Smooth muscle cell (in vitro differentiated cells): ENCODE results near the gene ATP6V1G1. TPM values are rescaled to one million over a fixed set of nuclear protein-coding genes. Genes with fewer than 3 reads are reported as not detected.

ENCODE experiments used
- DNase-seq: peaks from one replicate; lab custom pipeline; 2025; ENCODE audit not compliant: unreplicated experiment; lab: John Stamatoyannopoulos, UW
- H2AFZ ChIP-seq: fragments of 200-600 bp; sonication (generic); 2 replicates; pipeline ENCODE4 v1.6.0; 2016; ENCODE audit warnings: antibody characterized with exemption, low read depth, mild to moderate bottlenecking
- H3F3A ChIP-seq: fragments of 200-600 bp; sonication (generic); 2 replicates; pipeline ENCODE4 v1.6.0; 2017; ENCODE audit warnings: antibody characterized with exemption, low read depth
- H3K27ac ChIP-seq: fragments of 200-600 bp; sonication (generic); 2 replicates; pipeline ENCODE4 v1.5.1; 2016; ENCODE audit warnings: low read depth, mild to moderate bottlenecking
- H3K27me3 ChIP-seq: fragments of 200-600 bp; sonication (generic); 2 replicates; pipeline ENCODE4 v1.6.1; 2016; ENCODE audit warnings: low read depth, mild to moderate bottlenecking
- H3K36me3 ChIP-seq: fragments of 200-600 bp; sonication (generic); 2 replicates; pipeline ENCODE4 v1.5.1; 2016; ENCODE audit warnings: low read depth
- H3K4me1 ChIP-seq: fragments of 200-600 bp; sonication (generic); 2 replicates; pipeline ENCODE4 v1.5.1; 2016; ENCODE audit warnings: low read depth
- H3K4me2 ChIP-seq: fragments of 200-600 bp; sonication (generic); 2 replicates; pipeline ENCODE4 v1.6.0; 2016; ENCODE audit warnings: mild to moderate bottlenecking
- H3K4me3 ChIP-seq: fragments of 200-600 bp; sonication (generic); 2 replicates; pipeline ENCODE4 v1.5.1; 2016; ENCODE audit warnings: mild to moderate bottlenecking
- H3K79me2 ChIP-seq: fragments of 200-600 bp; sonication (generic); 2 replicates; pipeline ENCODE4 v1.6.0; 2016; ENCODE audit warnings: low read depth, mild to moderate bottlenecking
- H3K9ac ChIP-seq: fragments of 200-600 bp; sonication (generic); 2 replicates; pipeline ENCODE4 v1.6.0; 2016; ENCODE audit warnings: low read depth
- H3K9me3 ChIP-seq: fragments of 200-600 bp; sonication (generic); replicated peaks from 2 replicates; pipeline ENCODE4 v1.5.1; 2016; ENCODE audit warnings: low read depth
- H4K20me1 ChIP-seq: fragments of 200-600 bp; sonication (generic); 2 replicates; pipeline ENCODE4 v1.6.0; 2016; ENCODE audit warnings: low read depth
- CTCF ChIP-seq: fragments of 200-600 bp; sonication (generic); IDR thresholded peaks from 2 replicates; pipeline ENCODE4 v1.5.1; 2017; ENCODE audit warnings: borderline replicate concordance, mild to moderate bottlenecking, antibody characterized with exemption; ENCODE audit not compliant: insufficient read depth, poor library complexity, severe bottlenecking
- WGBS: methylation state at CpG from one replicate; pipeline ENCODE4 v1.1.7; 2016; ENCODE audit warnings: low lambda C conversion rate; 5-methylcytosine and 5-hydroxymethylcytosine counted together
- polyA plus RNA-seq: library from polyadenylated mRNA; unstranded; fragments of >200 nt; fragmentation: Nextera tagmentation; extraction: Ambion mirVana; gene quantifications from 2 replicates; pipeline ENCODE4 v1.2.1, GENCODE V29; 2016
- total RNA-seq: library from RNA; depleted of rRNA; stranded (reverse); fragments of >200 nt; gene quantifications from 2 replicates; pipeline ENCODE4 v1.2.3, GENCODE V29; 2014

The ATP6V1G1 gene
- total and polyA plus RNA-seq, 2 experiments from 2014 or later, result 340 to 400 TPM

- Histone ChIP-seq H3K4me1 (no peaks in the 10 kb centered on the region), H3K4me2 (peak overlapping the region; percentile 99), H3K9ac (peak overlapping the region; percentile 80), H3K36me3 (no peaks in the 10 kb centered on the region), H4K20me1 (no peaks in the 10 kb centered on the region), H3K9me3 (no peaks in the 10 kb centered on the region), H3K27me3 (no peaks in the 10 kb centered on the region), H3F3A (peaks cover 8% of the 10 kb centered on the region), H3K4me3 (peak overlapping the region; percentile 81), H2AFZ (peak overlapping the region; percentile 82), H3K79me2 (peaks cover 43% of the 10 kb centered on the region), H3K27ac (peak overlapping the region; percentile 61)
- DNase-seq, result peak; percentile 49
- TF ChIP-seq CTCF, result no peak
- WGBS, result 16% methylated on average over 21 of the region's 58 CpGs
Observed at GRCh38 chr9:114611516-114612271, 24.1 kb downstream of the ATP6V1G1 start.

- H2AFZ ChIP-seq, result peak overlapping the region; percentile 82
- DNase-seq, result no peak
- no peaks in the 10 kb centered on the region for H3K27me3 ChIP-seq
- H3K36me3 ChIP-seq, result no peaks in the 10 kb centered on the region
- H3K4me2 ChIP-seq, result peak overlapping the region; percentile 99
- H3K9ac ChIP-seq, result peak overlapping the region; percentile 80
- peaks cover 48% of the 10 kb centered on the region for H3K79me2 ChIP-seq
- H3F3A ChIP-seq, result peaks cover 8% of the 10 kb centered on the region
- TF ChIP-seq CTCF, result no peak
- no peaks in the 10 kb centered on the region for H3K4me1 ChIP-seq
- no peaks in the 10 kb centered on the region for H3K9me3 ChIP-seq
- H4K20me1 ChIP-seq, result no peaks in the 10 kb centered on the region
- peak overlapping the region; percentile 61 for H3K27ac ChIP-seq
- WGBS, result 46% methylated on average over 4 of the region's 4 CpGs
- H3K4me3 ChIP-seq, result peak overlapping the region; percentile 81
Observed at GRCh38 chr9:114612272-114612923, 24.8 kb downstream of the ATP6V1G1 start.

GRCh38 chr9:114613087-114613486 lies 25.5 kb downstream of the ATP6V1G1 start:
- no peak for TF ChIP-seq CTCF
- Histone ChIP-seq H3K9ac (no peak overlapping the region), H2AFZ (no peak overlapping the region), H3K9me3 (no peaks in the 10 kb centered on the region), H3F3A (peaks cover 3% of the 10 kb centered on the region), H3K4me3 (no peak overlapping the region), H3K36me3 (no peaks in the 10 kb centered on the region), H3K4me2 (peak overlapping the region; percentile 99), H3K27me3 (no peaks in the 10 kb centered on the region), H3K27ac (peak overlapping the region; percentile 61), H3K79me2 (peaks cover 50% of the 10 kb centered on the region), H4K20me1 (no peaks in the 10 kb centered on the region), H3K4me1 (no peaks in the 10 kb centered on the region)
- no peak for DNase-seq
- 80% methylated on average over 7 of the region's 7 CpGs for WGBS
